Activated CD4-positive, CD25-positive, alpha-beta regulatory T cell treated with anti-CD3 and anti-CD28 coated beads, Interleukin-2, amount 50 U/mL, for 24 hours (primary cell): ENCODE results near the gene DYNLT1.
A peak's percentile ranks its signal among the peaks of the same experiment; 100 is the strongest.
"Not testable (repeated sequence)": the region's sequence is repeated elsewhere in the genome, so short reads cannot be mapped to it uniquely, and the experiment has no call there.

Experiments
- ATAC-seq, 2 donors: fragments of 150-1000 bp; cut with Tn5 transposase; one replicate each; pipeline ENCODE4 v1.10.0; 2021; ENCODE audit warnings: mild to moderate bottlenecking in 1 of 2, moderate library complexity in 1 of 2

The DYNLT1 gene

GRCh38 chr6:158639056-158639455 lies 5.5 kb downstream of the DYNLT1 start:
- no peak for ATAC-seq

GRCh38 chr6:158638324-158638854 lies 6.2 kb downstream of the DYNLT1 start:
- ATAC-seq = no peak

DNA sequence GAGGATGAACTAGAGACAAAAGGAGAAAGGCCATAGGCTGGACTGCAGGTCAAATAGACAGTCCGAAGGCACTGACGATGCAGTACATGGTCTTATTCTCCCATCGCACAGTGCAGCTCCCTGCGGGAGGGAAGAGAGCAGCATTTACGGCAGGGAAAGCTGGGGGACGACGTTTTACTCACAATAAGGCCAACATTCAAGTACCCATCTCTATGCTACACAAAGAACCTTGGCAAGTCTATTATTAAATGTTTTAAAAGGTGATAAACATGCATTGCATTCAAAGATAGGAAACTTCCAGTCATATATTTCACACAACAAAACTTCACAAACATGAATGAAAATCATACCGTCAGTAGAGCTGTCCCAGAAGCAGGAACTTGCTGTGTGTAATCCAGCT lies 7.8 kb downstream of the DYNLT1 start:
- no peak for ATAC-seq

GRCh38 chr6:158635427-158636073 lies 9.0 kb downstream of the DYNLT1 start:
- no peak for ATAC-seq

- peak in 1 of 2 donors; percentile 13 for ATAC-seq
These were observed 9.7 kb downstream of the DYNLT1 start for GRCh38 chr6:158634695-158635426.

- ATAC-seq = no peak
These were observed 11.4 kb downstream of the DYNLT1 start for GRCh38 chr6:158633127-158633526.

GRCh38 chr6:158632538-158633119 lies 11.9 kb downstream of the DYNLT1 start:
- ATAC-seq = not testable (repeated sequence)

DNA sequence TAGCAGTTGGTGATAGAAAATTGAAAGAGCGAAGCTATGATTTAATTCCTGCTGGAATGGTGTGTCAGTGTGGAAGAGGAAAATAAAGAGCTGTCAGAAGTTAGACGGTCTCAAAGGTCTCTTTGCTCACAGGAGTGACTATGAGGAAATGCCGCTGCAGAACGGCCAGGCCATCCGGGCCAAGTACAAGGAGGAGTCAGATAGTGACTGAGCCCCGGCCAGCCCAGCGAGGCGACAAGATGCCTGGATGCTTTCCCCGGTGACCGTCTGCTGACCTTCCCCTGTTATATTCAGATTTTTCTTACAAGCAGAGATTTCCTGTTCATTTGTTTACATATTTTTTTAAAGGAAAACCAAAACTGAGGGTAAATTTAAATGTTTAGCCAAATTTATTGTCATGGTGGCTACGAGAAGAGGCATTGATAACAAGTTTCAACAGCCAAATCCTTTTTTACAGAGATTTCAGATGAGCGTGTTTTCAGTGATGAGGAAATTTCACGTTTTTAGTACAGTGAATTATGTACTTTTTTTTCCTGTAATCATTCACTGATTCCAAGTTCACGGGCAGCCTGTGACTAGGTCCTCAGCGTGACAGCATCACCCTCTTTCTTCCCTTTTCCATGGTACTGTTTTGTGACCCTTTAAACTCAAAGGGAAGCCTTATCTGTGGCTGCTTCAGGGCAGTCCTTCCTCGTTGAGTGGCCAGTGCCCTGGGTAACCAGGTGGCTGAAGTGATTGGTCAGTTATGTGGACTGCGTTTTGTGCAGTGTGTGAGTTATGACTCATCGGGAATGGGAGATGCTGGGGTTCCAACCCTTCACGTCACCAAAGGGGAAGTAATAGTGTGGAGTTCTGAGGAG lies 12.6 kb downstream of the DYNLT1 start:
- ATAC-seq = no peak

GRCh38 chr6:158630938-158631616 lies 13.5 kb downstream of the DYNLT1 start:
- no peak for ATAC-seq

DNA sequence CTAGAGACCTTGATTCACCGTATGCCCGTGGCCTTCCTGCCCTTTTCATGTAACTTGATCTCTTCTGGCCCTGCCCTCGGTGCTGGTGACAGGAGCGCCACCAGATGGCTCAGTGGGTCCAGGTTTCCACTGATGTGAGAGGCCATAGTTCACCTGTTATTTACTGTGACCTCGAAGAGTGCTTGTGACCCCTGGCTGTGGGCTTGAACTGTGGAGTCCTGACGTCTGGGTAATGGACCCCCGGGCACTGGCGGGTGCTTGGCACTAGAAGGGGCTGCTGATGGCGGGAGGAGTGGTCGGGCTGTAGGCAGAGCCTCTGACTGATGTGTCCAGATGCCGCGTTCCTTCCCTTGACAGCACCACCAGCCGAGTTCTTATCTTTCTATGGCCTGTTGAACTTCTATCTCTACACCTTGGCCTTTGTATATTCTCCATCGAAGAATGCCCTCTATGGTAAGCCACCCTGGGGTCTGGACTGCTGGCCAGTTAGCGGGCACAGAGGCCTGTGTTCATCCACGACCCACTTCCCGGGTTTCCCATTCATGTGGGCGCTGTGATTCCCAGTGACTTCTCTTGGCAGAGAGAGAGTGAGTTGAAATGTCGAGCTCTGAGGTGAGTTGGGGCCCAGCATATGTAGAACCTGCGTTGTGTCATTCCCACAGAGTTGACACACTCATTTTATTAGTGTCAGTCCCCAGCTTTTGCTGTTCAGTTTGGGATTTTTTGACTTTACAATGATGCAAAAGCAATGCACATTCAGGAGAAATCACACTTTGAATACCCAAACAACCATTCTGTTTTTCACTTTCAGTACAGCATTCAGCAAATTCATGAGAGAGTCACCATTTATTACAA lies 14.9 kb downstream of the DYNLT1 start:
- no peak for ATAC-seq

DNA sequence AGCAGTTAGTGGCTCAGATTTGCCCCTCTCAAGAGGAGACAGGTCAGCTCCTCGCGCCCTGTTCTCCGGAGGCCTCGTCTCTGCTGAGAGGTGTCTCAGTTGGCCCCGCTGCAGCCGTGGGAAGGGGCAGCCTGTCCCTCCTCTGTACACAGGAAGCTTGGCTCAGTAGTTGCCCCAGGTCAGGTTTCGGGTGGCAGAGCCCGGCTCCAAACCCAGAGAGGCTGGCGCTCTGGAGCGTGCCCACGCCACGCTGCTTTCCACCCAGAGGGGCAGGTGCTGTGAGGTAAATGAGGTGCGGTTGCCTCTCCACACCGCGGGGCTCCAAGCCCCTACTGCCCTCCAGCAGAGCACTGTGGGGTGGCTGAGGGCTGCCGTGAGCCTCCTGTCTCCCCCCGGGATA lies 16.0 kb downstream of the DYNLT1 start:
- ATAC-seq = no peak

GRCh38 chr6:158627940-158628211 lies 16.7 kb downstream of the DYNLT1 start:
- ATAC-seq = no peak

GRCh38 chr6:158627168-158627939 lies 17.2 kb downstream of the DYNLT1 start:
- ATAC-seq = no peak

DNA sequence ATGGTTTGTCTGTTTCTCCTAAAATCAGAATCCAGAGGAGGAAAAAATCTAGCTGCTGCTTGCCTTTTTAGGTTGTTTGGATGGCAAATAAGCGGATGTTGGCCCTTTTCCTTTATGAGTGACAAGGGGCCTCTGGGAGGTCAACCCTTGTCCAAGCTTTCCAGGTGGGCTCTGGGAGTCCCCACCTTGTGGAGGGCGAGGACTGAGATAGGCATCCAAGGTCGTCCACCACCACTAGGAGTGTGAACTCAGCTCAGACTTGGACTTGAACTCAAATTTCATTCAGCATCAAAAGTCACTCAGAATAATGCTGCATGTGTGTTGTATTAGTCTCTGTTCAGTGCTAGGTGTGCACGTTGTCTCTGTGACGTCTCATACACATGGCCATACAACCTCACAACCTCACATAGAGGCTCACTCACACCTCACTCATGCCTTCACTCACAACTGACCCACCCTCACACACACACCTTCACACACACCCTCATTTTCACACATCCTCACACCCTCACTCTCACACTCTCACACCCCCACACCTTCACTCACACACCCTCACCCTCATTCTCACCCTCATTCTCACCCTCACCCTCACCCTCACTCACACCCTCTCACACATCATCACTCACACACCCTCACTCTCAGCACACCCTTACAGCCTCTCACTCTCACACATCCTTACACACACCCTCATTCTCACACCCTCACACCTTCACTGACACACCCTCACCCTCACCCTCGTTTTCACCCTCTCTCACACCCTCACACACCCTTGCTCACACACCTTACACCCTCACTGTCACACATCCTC lies 18.0 kb downstream of the DYNLT1 start:
- ATAC-seq = no peak

DNA sequence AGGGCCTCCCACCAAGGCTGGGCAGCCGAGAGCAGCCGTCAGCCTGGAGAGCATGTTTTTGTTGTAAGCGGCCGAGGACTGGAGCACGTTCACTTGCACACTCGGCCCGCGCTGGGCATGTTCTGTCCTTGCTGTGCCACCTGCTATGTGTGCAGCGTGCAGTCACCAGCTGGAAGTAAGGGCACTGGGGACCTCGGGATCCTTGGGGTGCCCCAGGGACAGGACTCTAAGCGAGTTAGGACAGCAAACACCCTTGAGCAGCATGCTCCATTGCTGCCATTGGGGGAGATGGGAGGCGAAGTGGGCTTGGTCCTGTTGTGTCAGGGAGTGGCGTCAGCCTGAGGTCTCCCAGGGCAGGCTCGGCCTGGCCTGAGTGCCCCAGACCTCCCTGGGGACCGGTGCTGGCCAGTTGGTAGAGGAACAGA lies 18.6 kb downstream of the DYNLT1 start:
- ATAC-seq = no peak

GRCh38 chr6:158624684-158625682 lies 19.6 kb downstream of the DYNLT1 start:
- ATAC-seq = no peak

DNA sequence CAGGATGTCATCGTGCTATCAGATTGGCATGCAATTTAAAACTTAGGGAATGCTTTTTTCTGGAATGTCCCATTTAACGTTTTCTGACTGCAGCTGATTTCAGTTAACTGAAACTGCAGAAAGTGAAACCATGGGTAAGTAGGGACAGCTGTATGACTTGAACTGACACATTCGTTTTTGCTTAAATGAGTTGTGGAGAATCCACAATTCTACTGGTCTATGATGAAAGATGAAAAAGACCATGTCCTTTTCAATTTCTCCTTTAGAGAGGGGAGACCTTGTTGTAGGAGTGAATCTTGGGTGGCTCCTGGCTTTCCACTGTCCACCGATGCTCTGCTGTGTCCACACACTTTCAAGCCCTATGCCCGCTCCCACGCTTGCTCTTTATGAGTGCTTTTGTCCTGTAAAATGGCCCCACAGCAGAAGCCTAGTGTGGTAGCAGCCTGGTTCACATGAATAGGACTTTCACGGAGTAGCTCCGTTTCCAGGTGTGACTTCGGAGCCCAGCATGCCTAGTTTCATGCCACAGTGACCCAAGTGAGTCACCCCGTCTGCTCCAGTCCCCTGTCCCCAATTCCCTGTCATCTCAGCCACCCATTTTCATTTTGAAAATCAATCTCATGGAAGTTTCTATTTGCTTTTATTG lies 21.9 kb downstream of the DYNLT1 start:
- ATAC-seq = peak in 1 of 2 donors; percentile 48
